HT-29 (cell line): ENCODE data around the gene ZNF253. TPM values are rescaled to one million over a fixed set of nuclear protein-coding genes. Genes with fewer than 3 reads are reported as not detected.
"Not testable (repeated sequence)": the region's sequence is repeated elsewhere in the genome, so short reads cannot be mapped to it uniquely, and the experiment has no call there.

Source experiments
- DNase-seq: peaks from one replicate; pipeline ENCODE4 v3.0.0-alpha.2; 2015; ENCODE audit warnings: low spot score
- total RNA-seq: library from RNA; depleted of rRNA; stranded (reverse); fragments of >200 nt; shearing (Covaris generic); gene quantifications from 2 replicates; pipeline ENCODE4 v1.2.3, GENCODE V29; 2014; rRNA removed

The ZNF253 gene
- 0.05 and 0.16 TPM in 2 replicates for total RNA-seq

GRCh38 chr19:19865750-19866610 is at the start of gene ZNF253:
Gene ZNF253, plus strand, starts transcription at chr19:19865882. Its CDS starts 115 bp downstream, at chr19:19865997.
- DNase-seq = peak; percentile 21

GRCh38 chr19:19816679-19817078 is 49.0 kb upstream of the ZNF253 start:
- no peak for DNase-seq

GRCh38 chr19:19817357-19817756 is 48.3 kb upstream of the ZNF253 start:
- DNase-seq = no peak

GRCh38 chr19:19820774-19821320 is 44.8 kb upstream of the ZNF253 start:
- peak; percentile 3 for DNase-seq

GRCh38 chr19:19821366-19821951 is 44.2 kb upstream of the ZNF253 start, which contains the start of gene ZNF506:
Gene ZNF506, minus strand, starts transcription at chr19:19821750. Its CDS starts 147 bp downstream, at chr19:19821603.
- DNase-seq = peak; percentile 82

GRCh38 chr19:19821976-19822375 is 43.7 kb upstream of the ZNF253 start:
- not testable (repeated sequence) for DNase-seq

- no peak for DNase-seq
Observed at GRCh38 chr19:19823916-19824315, 41.8 kb upstream of the ZNF253 start.

GRCh38 chr19:19826875-19827274 is 38.8 kb upstream of the ZNF253 start:
- DNase-seq = no peak

GRCh38 chr19:19835560-19836038 is 30.1 kb upstream of the ZNF253 start:
- no peak for DNase-seq

GRCh38 chr19:19847781-19848180 is 17.9 kb upstream of the ZNF253 start:
- DNase-seq = no peak

GRCh38 chr19:19849056-19849455 is 16.6 kb upstream of the ZNF253 start:
- DNase-seq = no peak

- not testable (repeated sequence) for DNase-seq
Observed at GRCh38 chr19:19851740-19852139, 13.9 kb upstream of the ZNF253 start.

GRCh38 chr19:19858751-19859150 is 6.9 kb upstream of the ZNF253 start:
- DNase-seq = no peak

- no peak for DNase-seq
Observed at GRCh38 chr19:19860756-19861390, 4.8 kb upstream of the ZNF253 start.

- DNase-seq = no peak
Observed at GRCh38 chr19:19866611-19867248, 1.0 kb downstream of the ZNF253 start.

- not testable (repeated sequence) for DNase-seq
Observed at GRCh38 chr19:19870086-19870485, 4.4 kb downstream of the ZNF253 start.

- no peak for DNase-seq
Observed at GRCh38 chr19:19871932-19872331, 6.2 kb downstream of the ZNF253 start.

GRCh38 chr19:19873381-19873780 is 7.7 kb downstream of the ZNF253 start:
- no peak for DNase-seq

- DNase-seq = no peak
Observed at GRCh38 chr19:19877724-19878123, 12.0 kb downstream of the ZNF253 start.

- DNase-seq = no peak
Observed at GRCh38 chr19:19884583-19884982, 18.9 kb downstream of the ZNF253 start.
